Keratinocyte (primary cell): Measurements from ENCODE around the gene MFRP. TPM values are rescaled to one million over a fixed set of nuclear protein-coding genes. Genes with fewer than 3 reads are reported as not detected.

Experiments
- DNase-seq: peaks from one replicate; pipeline ENCODE4 v3.0.0-alpha.2; 2011; ENCODE audit warnings: low read depth, missing footprints, low spot score
- FAIRE-seq: peaks from 2 replicates; lab custom pipeline; 2011; peaks lifted over from hg19 to GRCh38; lab: Jason Lieb, UNC
- H2AFZ ChIP-seq: 2 replicates; pipeline ENCODE4 v1.6.0; 2012; ENCODE audit warnings: low read length, control low read depth, inconsistent platforms; ENCODE audit not compliant: control insufficient read depth
- H3K27ac ChIP-seq: 2 replicates; pipeline ENCODE4 v1.5.1; 2011; ENCODE audit warnings: low read length; ENCODE audit not compliant: control insufficient read depth, insufficient read depth
- H3K27me3 ChIP-seq: 3 replicates; pipeline ENCODE4 v1.6.0; 2011; ENCODE audit warnings: low read length; ENCODE audit not compliant: control insufficient read depth, insufficient read depth; ENCODE audit errors: extremely low read depth
- H3K36me3 ChIP-seq, 2 experiments: 2 replicates in 1 of 2; 3 replicates in 1 of 2; pipeline ENCODE4 v1.5.1; 2011; ENCODE audit warnings: low read length in 2 of 2, mild to moderate bottlenecking in 1 of 2; ENCODE audit not compliant: control insufficient read depth in 2 of 2, insufficient read depth in 2 of 2; ENCODE audit errors: extremely low read depth in 1 of 2
- H3K4me1 ChIP-seq: 3 replicates; pipeline ENCODE4 v1.5.1; 2011; ENCODE audit warnings: low read length; ENCODE audit not compliant: control insufficient read depth, insufficient read depth; ENCODE audit errors: extremely low read depth
- H3K4me2 ChIP-seq: 3 replicates; pipeline ENCODE4 v1.6.0; 2011; ENCODE audit warnings: low read depth, low read length; ENCODE audit not compliant: control insufficient read depth, insufficient read depth; ENCODE audit errors: extremely low read depth
- H3K4me3 ChIP-seq, 3 experiments: fragments of 200-600 bp in 1 of 3; sonication (generic) in 1 of 3; 2 replicates in 2 of 3; 3 replicates in 1 of 3; pipeline ENCODE4 v1.5.1; 2011 to 2016; ENCODE audit warnings: low read length in 3 of 3, mild to moderate bottlenecking in 3 of 3, control low read depth in 2 of 3, inconsistent platforms in 1 of 3, low read depth in 1 of 3, mixed read lengths in 1 of 3, mixed run types in 1 of 3, moderate library complexity in 1 of 3; ENCODE audit not compliant: control insufficient read depth in 2 of 3, insufficient read depth in 2 of 3; ENCODE audit errors: extremely low read depth in 1 of 3
- H3K79me2 ChIP-seq: 2 replicates; pipeline ENCODE4 v1.6.0; 2012; ENCODE audit warnings: low read length; ENCODE audit not compliant: control insufficient read depth, insufficient read depth
- H3K9ac ChIP-seq: 3 replicates; pipeline ENCODE4 v1.6.0; 2011; ENCODE audit warnings: low read length; ENCODE audit not compliant: control insufficient read depth, insufficient read depth; ENCODE audit errors: extremely low read depth
- H3K9me1 ChIP-seq: 3 replicates; pipeline ENCODE4 v1.6.0; 2011; ENCODE audit warnings: low read length; ENCODE audit not compliant: control insufficient read depth, insufficient read depth; ENCODE audit errors: extremely low read depth
- H3K9me3 ChIP-seq: 2 replicates; pipeline ENCODE4 v1.5.1; 2012; ENCODE audit warnings: low read depth, low read length; ENCODE audit not compliant: control insufficient read depth
- H4K20me1 ChIP-seq: 3 replicates; pipeline ENCODE4 v1.6.0; 2011; ENCODE audit warnings: low read length; ENCODE audit not compliant: control insufficient read depth, insufficient read depth; ENCODE audit errors: extremely low read depth
- CTCF ChIP-seq, 3 experiments: IDR thresholded peaks in 1 of 3; conservative IDR thresholded peaks in 1 of 3; optimal IDR thresholded peaks in 1 of 3; 2 replicates in 2 of 3; 3 replicates in 1 of 3; pipeline versions ENCODE3 to v1.5.1; 2011; ENCODE audit warnings: low read length in 3 of 3, mild to moderate bottlenecking in 3 of 3, moderate library complexity in 2 of 3, control low read depth in 1 of 3, inconsistent platforms in 1 of 3; ENCODE audit not compliant: insufficient read depth in 2 of 3; ENCODE audit errors: extremely low read depth in 1 of 3
- EZH2 ChIP-seq: IDR thresholded peaks from one replicate; pipeline ENCODE4 v1.6.1; 2012; ENCODE audit warnings: inconsistent platforms, mild to moderate bottlenecking, low read length, moderate library complexity
- dilution Hi-C: fragments of 300-500 bp; cut with MboI; formaldehyde crosslinking; loops from one replicate; pipeline ENCODE4 v1.7.0; 2020; ENCODE audit warnings: low sequenced_read_pairs; ENCODE audit not compliant: extremely low pct_ligation_motif_present
- polyA plus RNA-seq, 5 experiments: library from polyadenylated mRNA; depleted of rRNA in 3 of 5; stranded (reverse) in 3 of 5; stranded (forward) in 1 of 5; unstranded in 1 of 5; fragments of >200 nt; gene quantifications; 1 replicate in 1 of 5; 2 replicates in 3 of 5; 3 replicates in 1 of 5; pipeline versions ENCODE4 v1.2.1 to v1.2.3, GENCODE V29; 2011 to 2012; ENCODE audit warnings: missing spikeins in 2 of 5, low read depth in 1 of 5, low replicate concordance in 1 of 5

The MFRP gene
- polyA plus RNA-seq, 1 donor (not counting 4 experiments of a cell fraction or from before 2014, with no cell fraction given) = not detected

DNA sequence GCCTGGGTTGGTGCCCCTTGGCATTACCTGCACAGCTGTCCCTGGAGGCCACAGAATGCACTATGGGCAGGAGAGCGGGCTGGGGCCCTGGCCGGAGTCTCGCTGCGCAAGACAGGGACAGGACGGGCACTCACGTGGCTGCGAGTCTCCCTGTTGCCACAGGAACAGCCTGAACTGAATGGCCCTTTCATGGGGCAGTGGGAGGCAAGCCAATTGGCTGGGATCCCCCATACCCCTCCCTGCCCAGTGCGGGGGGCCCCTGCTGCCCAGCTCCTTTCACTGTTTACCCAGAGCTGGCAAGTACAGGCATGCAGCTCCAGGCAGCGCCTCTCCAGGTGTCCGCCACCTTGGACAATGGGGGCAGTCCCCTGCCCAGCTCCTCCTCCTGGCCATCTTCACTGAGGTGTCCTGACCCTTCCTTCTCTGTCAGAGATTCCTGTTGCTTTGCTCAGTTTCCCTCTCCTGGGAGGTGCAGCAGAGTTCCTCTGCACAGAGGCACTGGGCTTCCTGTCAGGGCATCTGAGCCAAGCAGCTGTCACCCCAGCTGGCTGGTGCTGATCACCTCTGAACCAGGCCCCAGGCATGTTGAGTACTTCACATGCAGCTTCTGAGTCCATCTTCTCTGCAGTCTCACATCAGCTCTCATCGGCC, 29.8 kb upstream of the MFRP start:
- dilution Hi-C loops = no loop called here
- no peaks in the 10 kb centered on the region for H3K36me3 ChIP-seq
- H3K27me3 ChIP-seq = no peaks in the 10 kb centered on the region
- H3K4me1 ChIP-seq = peaks cover 28% of the 10 kb centered on the region
- H3K4me3 ChIP-seq = no peak overlapping the region
- H3K9ac ChIP-seq = no peak overlapping the region
- peak overlapping the region; percentile 25 for H3K4me2 ChIP-seq
- no peak overlapping the region for H2AFZ ChIP-seq
- FAIRE-seq (peak; percentile 65), DNase-seq (peak; percentile 52)
- H4K20me1 ChIP-seq = no peaks in the 10 kb centered on the region
- no peaks in the 10 kb centered on the region for H3K79me2 ChIP-seq
- H3K27ac ChIP-seq = no peak overlapping the region
- TF ChIP-seq EZH2 = no peak
- TF ChIP-seq CTCF (optimal IDR thresholded peaks at IDR 0.05 in 1 of 3, IDR thresholded peaks at IDR 0.05 in 1 of 3, conservative IDR thresholded peaks at IDR 0.05 in 1 of 3; ENCODE audit: extremely low read depth in 1 of 3, insufficient read depth in 2 of 3, low read length in 3 of 3) = no peak
- peaks cover 2% of the 10 kb centered on the region for H3K9me1 ChIP-seq
- H3K9me3 ChIP-seq = no peaks in the 10 kb centered on the region

DNA sequence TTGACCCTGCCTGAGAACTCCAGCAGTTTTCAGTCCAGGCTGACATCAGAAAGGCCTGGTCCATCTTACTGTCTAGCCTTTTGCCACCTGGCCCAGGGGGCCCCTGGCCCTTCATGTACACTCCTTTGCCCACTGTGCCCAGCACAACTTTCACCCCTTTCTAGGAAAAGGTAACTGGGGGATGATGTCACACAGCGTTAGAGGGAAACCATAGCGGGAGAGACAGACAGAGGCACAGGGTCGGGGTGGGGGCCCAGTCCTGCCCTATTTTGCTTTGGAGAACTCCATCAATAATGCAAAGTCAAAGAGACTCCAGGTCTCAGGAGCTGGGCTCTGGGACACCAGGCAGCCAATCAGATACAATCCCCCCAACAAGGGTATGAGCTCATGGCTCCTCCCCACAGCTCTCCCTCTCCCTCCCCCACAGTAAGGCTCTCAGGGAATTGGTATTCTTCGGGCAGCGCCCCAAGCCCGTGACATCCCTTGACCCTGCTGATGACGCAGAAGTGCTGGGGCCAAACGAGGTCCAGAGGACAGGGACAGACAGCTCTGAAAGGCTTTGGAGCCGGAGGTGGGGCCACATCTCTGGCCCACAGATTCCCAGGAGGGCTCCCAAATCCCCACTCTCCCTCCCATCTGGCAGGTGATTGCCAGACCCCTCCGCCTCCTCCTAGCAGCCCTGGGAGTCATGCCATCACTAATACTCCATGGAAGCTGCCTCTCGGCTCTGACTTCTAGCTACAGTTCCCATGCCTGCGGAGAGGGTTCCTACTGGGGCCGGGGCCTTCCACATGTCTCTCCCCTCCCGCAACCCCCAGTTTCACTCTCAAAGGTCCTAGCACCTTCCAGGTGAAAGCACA, 29.1 kb upstream of the MFRP start:
- Histone ChIP-seq H3K9me3 (no peaks in the 10 kb centered on the region), H3K4me3 (no peak overlapping the region), H3K36me3 (no peaks in the 10 kb centered on the region), H3K4me2 (no peak overlapping the region), H2AFZ (no peak overlapping the region), H3K9ac (no peak overlapping the region), H3K9me1 (peaks cover 2% of the 10 kb centered on the region), H4K20me1 (no peaks in the 10 kb centered on the region), H3K27ac (no peak overlapping the region), H3K27me3 (peaks cover 6% of the 10 kb centered on the region), H3K79me2 (no peaks in the 10 kb centered on the region), H3K4me1 (peaks cover 23% of the 10 kb centered on the region)
- FAIRE-seq = no peak
- no peak for DNase-seq
- TF ChIP-seq EZH2 = no peak
- no peak for TF ChIP-seq CTCF (optimal IDR thresholded peaks at IDR 0.05 in 1 of 3, IDR thresholded peaks at IDR 0.05 in 1 of 3, conservative IDR thresholded peaks at IDR 0.05 in 1 of 3; ENCODE audit: extremely low read depth in 1 of 3, insufficient read depth in 2 of 3, low read length in 3 of 3)
- dilution Hi-C loops = no loop called here
